ENCODE data around the gene RMP24.

The RMP24 gene

GRCh38 chr18:36025025-36025424, 52.5 kb downstream of the RMP24 start:
- H3K4me3 ChIP-seq (ENCODE audit: low read length, poor library complexity, severe bottlenecking): no peak overlapping the region
- H3K4me1 ChIP-seq (ENCODE audit: insufficient read depth, low read length, poor library complexity, severe bottlenecking): no peaks in the 10 kb centered on the region
- TF ChIP-seq EZH2phosphoT487 (IDR thresholded peaks at IDR 0.05; ENCODE audit: borderline replicate concordance) (no peak), CTCF (conservative IDR thresholded peaks at IDR 0.05; ENCODE audit: low read length) (no peak)
- no peaks in the 10 kb centered on the region for H3K27me3 ChIP-seq (ENCODE audit: insufficient read depth, low read length, poor library complexity, severe bottlenecking)
- H3K9me2 ChIP-seq (replicated peaks; ENCODE audit: low read depth, low read length): no peaks in the 10 kb centered on the region
- no peaks in the 10 kb centered on the region for H4K20me1 ChIP-seq (ENCODE audit: insufficient read depth, low read length, poor library complexity, severe bottlenecking)
- no peaks in the 10 kb centered on the region for H3F3A ChIP-seq (ENCODE audit: low read depth)
- H3K79me2 ChIP-seq (ENCODE audit: insufficient read depth, low read length): no peaks in the 10 kb centered on the region
- no peak overlapping the region for H3K4me2 ChIP-seq (ENCODE audit: low read depth, low read length, poor library complexity, severe bottlenecking)
- H3K9me3 ChIP-seq (ENCODE audit: insufficient read depth, low read depth, low read length): no peaks in the 10 kb centered on the region
- H3K9ac ChIP-seq (ENCODE audit: low read depth, low read length, poor library complexity, severe bottlenecking): no peak overlapping the region
- H3K36me3 ChIP-seq (ENCODE audit: insufficient read depth, low read length): peaks cover 57% of the 10 kb centered on the region; the same call in 1 of the 2 replicates
- no peak overlapping the region for H2AFZ ChIP-seq (ENCODE audit: low read length)

DNA sequence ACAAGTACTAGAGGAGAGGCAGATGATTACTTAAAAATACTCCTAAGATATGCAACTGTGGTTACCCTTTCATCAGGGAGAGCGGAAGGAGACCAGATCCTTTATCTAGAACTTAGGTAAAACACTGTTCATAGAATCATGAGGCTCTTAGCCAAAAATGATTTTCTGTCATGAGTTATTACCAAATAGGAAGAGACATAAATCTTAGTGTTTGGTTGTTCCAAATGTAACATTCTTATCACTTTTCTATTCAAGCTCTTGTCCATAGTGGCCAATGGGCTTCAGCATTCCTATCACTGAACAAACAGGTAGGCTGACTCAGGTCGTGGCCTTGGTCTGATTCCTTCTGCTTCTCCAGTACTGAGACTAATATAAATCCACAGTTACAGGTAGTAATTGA, 56.4 kb downstream of the RMP24 start:
- Histone ChIP-seq H3K4me2 (ENCODE audit: low read depth, low read length, poor library complexity, severe bottlenecking) (no peak overlapping the region), H3K4me1 (ENCODE audit: insufficient read depth, low read length, poor library complexity, severe bottlenecking) (peaks cover 4% of the 10 kb centered on the region), H3K4me3 (ENCODE audit: low read length, poor library complexity, severe bottlenecking) (no peak overlapping the region), H2AFZ (ENCODE audit: low read length) (no peak overlapping the region), H3K36me3 (ENCODE audit: insufficient read depth, low read length) (peaks cover 77% of the 10 kb centered on the region; the same call in 1 of the 2 replicates), H3K9me3 (ENCODE audit: insufficient read depth, low read depth, low read length) (no peaks in the 10 kb centered on the region), H3K27me3 (ENCODE audit: insufficient read depth, low read length, poor library complexity, severe bottlenecking) (no peaks in the 10 kb centered on the region), H3K9ac (ENCODE audit: low read depth, low read length, poor library complexity, severe bottlenecking) (no peak overlapping the region), H4K20me1 (ENCODE audit: insufficient read depth, low read length, poor library complexity, severe bottlenecking) (peaks cover 13% of the 10 kb centered on the region), H3K79me2 (ENCODE audit: insufficient read depth, low read length) (peaks cover 18% of the 10 kb centered on the region), H3K9me2 (replicated peaks; ENCODE audit: low read depth, low read length) (no peaks in the 10 kb centered on the region), H3F3A (ENCODE audit: low read depth) (no peaks in the 10 kb centered on the region)
- TF ChIP-seq EZH2phosphoT487 (IDR thresholded peaks at IDR 0.05; ENCODE audit: borderline replicate concordance): no peak
- TF ChIP-seq CTCF (conservative IDR thresholded peaks at IDR 0.05; ENCODE audit: low read length): no peak

Measured in Loucy (cell line).